Measurements from ENCODE around the gene KCNQ1OT1.

- TF ChIP-seq, protein P1, sequence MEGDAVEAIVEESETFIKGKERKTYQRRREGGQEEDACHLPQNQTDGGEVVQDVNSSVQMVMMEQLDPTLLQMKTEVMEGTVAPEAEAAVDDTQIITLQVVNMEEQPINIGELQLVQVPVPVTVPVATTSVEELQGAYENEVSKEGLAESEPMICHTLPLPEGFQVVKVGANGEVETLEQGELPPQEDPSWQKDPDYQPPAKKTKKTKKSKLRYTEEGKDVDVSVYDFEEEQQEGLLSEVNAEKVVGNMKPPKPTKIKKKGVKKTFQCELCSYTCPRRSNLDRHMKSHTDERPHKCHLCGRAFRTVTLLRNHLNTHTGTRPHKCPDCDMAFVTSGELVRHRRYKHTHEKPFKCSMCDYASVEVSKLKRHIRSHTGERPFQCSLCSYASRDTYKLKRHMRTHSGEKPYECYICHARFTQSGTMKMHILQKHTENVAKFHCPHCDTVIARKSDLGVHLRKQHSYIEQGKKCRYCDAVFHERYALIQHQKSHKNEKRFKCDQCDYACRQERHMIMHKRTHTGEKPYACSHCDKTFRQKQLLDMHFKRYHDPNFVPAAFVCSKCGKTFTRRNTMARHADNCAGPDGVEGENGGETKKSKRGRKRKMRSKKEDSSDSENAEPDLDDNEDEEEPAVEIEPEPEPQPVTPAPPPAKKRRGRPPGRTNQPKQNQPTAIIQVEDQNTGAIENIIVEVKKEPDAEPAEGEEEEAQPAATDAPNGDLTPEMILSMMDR (IDR thresholded peaks at IDR 0.05) = no peak
- no peak for TF ChIP-seq POLR2A (IDR thresholded peaks at IDR 0.05)
These were observed 90.4 kb downstream of the KCNQ1OT1 start for GRCh38 chr11:2609345-2609744.

Data from adrenal gland (tissue), 5 donors.